Fibroblast of skin of left biceps (primary cell): ENCODE measurements around the gene RDH5.

Experiments used
- DNase-seq, 2 experiments: peaks; one replicate each; pipeline ENCODE4 v3.0.0-alpha.2; 2013; ENCODE audit warnings: low read depth in 2 of 2

The RDH5 gene

DNA sequence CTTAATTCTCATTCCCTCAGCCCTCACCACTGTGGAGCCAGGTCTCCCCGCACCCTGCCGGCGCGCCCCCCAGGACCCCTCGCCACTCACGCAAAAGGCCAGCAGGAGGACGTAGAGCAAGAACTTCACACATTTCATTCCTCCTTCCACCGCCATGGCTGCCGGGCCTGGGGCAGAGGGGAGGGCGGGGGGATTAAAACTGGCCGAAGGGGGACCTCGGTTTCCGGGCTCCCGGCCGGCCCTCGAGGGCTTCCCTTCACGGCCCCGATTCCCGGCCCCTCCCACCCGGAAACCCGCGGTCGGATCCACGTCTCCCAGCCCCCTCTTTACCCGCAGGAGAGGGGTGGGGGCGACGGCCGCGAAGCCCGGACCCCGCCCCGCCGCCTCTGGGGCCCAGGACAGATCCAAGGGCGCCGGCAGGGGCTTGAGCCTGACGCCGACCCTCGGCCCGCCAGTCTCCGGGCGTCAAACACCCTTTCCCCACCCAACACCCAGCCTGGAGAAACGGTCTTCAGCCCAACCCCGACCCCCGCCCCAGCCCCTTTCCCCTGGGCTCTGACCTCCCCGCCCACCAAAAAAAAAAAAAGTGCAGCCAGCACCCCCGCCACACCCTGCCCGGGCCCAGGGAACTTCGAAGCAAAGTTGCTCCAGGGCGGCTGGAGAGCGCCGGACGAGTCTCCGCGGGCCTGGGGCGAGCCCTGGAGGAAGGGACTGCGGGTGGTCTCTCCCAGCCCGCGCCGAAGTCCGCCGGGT is 8.2 kb downstream of the RDH5 start:
- DNase-seq: no peak

- DNase-seq: peak; percentile 88
Measured at GRCh38 chr12:55728939-55729818, 9.0 kb downstream of the RDH5 start, which contains the start of gene CD63. Gene CD63, minus strand, starts transcription at chr12:55729009. Its CDS starts 668 bp downstream, at chr12:55728341.

- DNase-seq: no peak
Measured at GRCh38 chr12:55729819-55730818, 9.9 kb downstream of the RDH5 start.

GRCh38 chr12:55732288-55732687 is 12.1 kb downstream of the RDH5 start:
- no peak for DNase-seq

DNA sequence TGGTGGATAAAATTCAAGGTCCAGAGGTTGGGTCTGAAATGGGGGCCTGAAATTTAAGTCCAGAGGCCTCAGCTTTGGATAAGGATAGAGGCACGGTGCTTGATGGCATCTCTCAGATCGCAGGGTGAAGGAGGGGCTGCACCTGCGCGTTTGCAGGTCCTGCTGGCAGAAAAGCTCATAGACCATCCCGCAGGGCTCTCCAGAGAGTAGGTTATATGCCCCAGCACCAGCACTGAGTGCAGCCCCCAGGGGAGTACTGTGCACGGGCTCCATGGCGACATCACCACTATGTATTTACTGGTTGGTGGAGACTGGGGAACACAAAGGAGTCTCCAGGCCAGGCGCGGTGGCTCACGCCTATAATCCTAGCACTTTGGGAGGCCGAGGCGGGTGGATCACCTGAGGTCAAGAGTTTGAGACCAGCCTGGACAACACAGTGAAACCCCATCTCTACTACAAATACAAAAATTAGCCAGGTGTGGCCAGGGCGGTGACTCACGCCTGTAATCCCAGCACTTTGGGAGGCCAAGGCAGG is 12.9 kb downstream of the RDH5 start:
- no peak for DNase-seq

- DNase-seq: no peak
Measured at GRCh38 chr12:55733858-55734257, 13.7 kb downstream of the RDH5 start.

GRCh38 chr12:55734595-55734994 is 14.4 kb downstream of the RDH5 start:
- DNase-seq: no peak

GRCh38 chr12:55736076-55736475 is 15.9 kb downstream of the RDH5 start:
- no peak for DNase-seq

- no peak for DNase-seq
Measured at GRCh38 chr12:55736780-55737580, 16.8 kb downstream of the RDH5 start.

DNA sequence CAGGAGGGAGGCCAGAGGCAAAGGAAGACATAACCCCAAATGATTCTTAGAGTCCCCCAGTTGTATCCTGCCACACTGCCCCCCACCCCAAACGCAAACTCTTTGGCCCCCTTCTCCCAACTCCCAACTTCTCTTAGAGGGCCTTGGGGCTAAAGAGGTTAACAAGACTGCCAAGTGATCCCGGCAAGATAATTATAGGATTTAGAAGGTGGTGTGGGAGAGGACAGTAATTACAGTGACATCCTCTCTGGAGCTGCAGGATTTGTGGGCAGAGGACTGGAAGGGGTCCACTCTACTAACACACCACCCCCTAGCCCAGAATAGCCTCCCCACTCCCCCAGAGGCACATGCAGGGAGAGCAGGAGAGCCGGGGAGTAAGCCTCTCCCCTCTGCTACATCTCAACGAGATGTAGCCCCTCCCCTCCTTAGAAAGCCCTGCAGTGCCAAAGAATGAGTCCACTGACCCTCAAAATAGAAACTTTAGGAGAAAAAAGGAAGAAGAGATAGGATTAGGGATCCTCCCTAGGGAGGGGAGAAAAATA is 17.5 kb downstream of the RDH5 start:
- no peak for DNase-seq

- DNase-seq: peak in 1 of 2 experiments; percentile 68
Measured at GRCh38 chr12:55738123-55739024, 18.2 kb downstream of the RDH5 start.

DNA sequence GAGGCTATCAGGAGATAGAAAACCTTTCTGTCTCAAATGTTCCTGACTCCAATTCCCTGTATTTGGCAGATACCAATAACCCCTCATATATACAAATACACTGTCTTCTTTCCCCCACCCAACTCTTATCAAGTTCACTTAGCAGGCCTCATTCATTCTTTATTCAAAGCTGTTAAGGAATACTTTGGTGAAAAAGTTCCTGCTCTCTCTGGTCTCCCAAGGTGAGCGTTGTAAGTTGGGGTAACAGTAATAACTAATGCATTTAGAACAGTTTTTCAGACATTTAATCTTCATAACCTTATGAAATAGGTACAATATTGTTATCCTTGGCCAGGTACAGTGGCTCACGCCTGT is 18.8 kb downstream of the RDH5 start:
- no peak for DNase-seq

DNA sequence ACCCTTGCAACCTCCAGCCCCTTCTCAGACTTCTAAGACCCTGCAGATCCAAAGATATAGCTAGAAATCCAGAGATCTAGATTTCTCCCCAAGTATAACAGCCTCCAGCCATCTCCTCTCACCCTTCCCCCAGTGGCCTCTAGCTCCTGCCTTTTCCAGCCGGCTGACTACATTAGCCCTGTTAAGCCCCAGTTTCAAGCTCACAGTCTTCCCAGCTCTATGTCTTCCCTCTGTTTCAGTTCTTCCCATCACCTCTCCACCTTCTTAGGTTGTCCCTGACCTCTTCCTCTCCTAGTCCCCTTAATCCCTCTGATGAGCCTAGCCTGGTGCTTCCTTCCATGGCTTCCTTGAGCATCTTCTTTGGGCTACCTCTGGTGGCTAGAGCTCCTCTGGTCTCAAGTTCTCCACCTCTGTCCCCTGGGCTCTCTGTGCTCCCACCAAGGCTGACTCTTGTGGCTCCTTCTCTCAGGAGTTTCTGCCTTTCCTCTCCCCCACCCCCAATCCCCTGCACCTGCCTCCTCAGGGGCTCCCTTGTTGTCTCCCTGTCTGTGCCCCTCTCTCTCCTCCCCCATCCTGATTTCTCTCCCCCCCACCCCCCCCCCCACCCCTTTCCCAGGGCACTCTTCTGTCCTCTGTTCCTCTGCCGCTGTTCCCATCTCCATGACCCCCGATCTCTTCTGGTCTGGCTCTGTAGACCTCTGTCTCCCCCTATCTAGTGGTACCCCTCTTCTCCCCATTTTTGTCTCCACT is 21.9 kb downstream of the RDH5 start:
- DNase-seq: no peak

DNA sequence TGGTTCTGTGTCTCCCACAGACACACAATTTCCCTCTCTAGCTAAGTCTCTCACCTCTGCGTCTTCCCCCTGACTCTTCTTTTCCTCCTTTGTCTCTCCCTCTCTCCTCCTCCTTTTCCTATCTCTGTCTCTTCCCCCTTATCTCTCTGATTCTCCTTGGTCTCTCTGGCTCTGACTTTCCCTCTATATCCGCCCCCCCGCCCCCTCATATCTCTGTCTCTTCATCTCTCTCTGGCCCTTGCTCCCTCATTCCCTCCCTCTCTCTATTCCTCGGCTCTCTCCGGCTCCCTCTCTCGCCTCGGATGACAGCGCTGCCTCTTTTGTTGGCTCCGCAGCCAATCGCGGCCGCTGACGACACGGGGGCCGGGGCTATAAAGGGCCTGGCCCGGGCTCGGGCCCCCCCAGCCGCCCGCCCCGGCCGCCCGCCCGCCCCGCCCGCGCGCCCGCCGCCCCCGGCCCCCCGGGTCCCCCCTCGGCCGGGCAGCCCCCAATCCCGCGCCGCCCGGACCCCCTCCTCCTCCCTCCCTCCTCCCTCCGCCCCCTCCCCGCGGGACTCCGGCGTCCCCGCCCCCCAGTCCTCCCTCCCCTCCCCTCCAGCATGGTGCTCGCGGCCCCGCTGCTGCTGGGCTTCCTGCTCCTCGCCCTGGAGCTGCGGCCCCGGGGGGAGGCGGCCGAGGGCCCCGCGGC is 22.7 kb downstream of the RDH5 start, which contains the start of gene GDF11:
GDF11 (plus strand) TSS at position 404 of the 687 bp plus-strand sequence; CDS start at position 599, 195 bp downstream.
- no peak for DNase-seq

- no peak for DNase-seq
Measured at GRCh38 chr12:55743406-55744339, 23.5 kb downstream of the RDH5 start.

DNA sequence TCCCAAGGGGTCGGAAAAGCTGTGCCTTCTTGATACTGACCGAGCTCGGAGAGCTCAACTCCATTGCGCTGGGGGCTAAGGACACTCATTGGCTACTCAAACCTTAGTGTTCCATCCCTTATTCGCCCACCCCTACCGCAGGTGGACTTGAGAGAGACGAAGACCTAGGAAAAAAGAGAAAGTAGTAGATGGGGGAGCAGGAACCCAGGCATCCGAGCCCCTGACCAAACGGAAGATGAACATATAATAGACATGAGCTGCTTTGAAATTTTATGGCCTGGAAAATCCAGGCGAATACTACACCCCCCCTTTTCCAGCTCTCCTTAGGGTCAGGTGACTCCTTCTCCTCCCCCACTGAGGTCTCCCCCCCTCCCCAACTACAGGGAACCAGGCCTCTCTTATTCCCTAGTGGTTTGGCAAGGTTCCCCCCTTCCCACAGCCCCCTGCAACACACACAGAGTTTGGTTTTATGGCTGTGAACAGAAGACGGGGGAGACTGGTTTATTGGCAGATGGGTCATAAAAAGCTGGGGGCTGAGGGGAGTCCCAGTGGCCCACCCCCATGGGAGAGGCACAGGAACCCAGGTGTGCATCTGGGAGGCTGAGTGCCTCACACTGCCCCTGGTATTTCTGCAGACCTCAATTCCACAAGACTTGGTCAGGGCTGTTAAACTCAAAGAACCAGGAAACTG is 24.3 kb downstream of the RDH5 start:
- no peak for DNase-seq
